SH-SY5Y (cell line): ENCODE measurements around the gene FBXO5.

Experiments used
- GATA2 ChIP-seq: IDR thresholded peaks from 2 replicates; pipeline ENCODE4 v1.6.1; 2011; ENCODE audit warnings: mild to moderate bottlenecking, low read depth, low read length
- GATA3 ChIP-seq: IDR thresholded peaks from 2 replicates; pipeline ENCODE4 v1.6.1; 2011; ENCODE audit warnings: low read depth, mild to moderate bottlenecking, low read length, moderate library complexity

Gene FBXO5

DNA sequence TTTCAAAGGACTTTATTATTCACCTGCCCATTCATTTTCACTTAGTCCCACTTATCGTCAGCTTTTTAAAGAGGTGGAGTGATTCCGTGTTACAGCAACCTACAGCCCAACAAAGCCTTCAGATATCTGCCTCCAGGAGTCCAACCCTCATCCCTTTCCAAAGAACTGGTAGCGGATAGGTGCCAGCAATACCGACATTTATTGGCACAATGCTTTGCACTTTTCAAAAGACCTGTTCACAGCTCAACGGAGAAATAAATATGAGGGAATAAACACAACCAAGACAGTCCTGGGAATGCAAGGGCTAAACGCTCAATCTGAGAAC lies 20.5 kb upstream of the FBXO5 start:
- TF ChIP-seq GATA2 (no peak), GATA3 (no peak)

DNA sequence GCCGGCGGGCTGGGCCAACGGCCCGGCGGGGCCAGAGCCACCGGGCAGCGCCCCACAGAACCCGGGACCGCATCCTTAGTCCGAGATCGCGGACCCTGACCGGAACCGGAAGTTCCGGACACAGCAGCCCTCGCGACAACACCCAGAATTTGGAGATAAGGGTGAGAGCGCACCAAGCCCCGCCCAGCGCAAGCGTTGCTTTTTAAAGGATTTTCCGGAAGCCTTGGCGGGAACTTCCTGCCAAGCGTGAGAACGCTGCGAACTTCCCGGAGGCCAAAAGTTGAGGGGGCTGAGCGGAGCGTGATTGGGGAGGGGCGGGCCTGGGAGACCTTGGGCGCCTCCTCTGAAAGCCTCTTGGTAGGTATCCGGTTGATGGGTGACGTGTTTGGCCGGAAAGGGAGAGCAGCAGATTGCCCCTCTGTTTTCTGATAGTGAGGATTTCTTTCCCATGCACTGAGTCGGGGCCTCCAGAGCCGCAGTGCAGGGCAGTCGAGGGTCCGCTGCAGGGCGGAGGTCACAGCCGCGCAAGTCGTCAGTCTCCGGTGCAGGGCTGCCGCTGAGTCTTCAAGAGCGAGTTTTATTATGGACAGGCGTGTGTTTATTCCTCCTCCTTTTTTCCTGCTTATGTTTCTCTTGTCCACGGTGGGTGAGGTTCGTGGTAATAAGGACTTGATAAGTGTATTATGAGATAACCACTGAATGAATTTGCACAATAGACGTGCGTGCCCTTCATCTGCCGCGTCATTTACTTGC lies 19.9 kb upstream of the FBXO5 start, which contains the start of gene MTRF1L:
Gene MTRF1L, minus strand, starts transcription at position 97 of the 753 bp plus-strand sequence. Its CDS starts 24 bp downstream, at position 73.
- TF ChIP-seq GATA2 (peak; percentile 84), GATA3 (no peak)

DNA sequence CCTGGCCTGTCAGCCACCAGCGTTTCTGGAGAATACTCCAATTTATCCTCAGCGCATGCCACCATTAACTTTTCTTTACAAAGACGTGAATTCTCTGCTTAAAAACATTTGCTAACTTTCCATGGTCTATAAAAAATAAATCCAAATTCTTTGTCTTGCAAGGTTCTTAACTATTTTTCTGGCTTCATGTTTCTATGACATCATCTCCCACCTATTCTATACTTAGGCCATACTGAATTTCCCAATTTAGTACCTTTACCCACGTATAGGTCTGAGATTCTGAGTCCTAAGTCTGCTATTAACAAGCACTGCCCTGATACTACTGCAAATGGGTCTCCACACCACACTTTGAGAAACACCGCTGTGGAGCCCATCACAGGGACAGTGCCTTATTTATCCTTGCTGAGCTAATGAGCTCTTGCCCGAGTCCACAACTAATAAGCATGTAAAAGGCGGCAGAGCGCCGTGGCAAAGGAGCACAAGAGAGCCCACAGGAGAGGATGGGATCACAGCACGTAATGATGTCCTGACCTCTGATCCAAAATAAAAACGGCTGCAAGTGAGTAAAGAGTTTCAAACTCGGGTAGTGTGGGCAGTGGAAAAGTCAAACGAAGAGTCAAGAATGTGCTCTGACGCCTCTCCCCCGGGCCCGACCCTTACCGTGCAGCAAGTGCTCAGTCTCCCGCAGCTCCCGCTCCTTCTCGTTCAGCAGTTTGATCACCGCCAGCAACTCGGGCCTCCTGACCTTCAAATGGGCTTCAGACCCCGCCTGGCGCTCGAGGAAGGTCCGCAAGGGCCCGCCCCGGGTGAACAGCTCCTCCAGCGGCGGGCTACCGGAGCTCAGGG lies 19.1 kb upstream of the FBXO5 start:
- no peak for TF ChIP-seq GATA2
- no peak for TF ChIP-seq GATA3

DNA sequence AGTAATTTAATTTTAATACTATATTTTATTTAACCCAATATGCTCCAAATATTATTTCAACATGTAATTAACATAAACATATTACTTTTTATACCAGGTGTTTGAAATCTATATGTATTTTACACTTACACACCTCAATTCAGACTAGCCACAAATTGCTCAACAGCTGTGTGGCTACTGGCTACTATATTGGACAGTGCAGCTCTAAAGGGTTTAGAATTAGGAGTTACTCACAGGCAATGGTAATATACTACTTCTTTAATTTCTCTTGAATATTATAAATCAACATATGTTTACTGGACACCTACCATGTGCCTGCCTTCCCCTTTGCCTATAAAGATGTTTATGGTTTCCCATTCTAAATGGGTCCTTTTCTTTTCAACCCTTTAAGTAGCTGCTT lies 17.4 kb upstream of the FBXO5 start:
- no peak for TF ChIP-seq GATA3
- no peak for TF ChIP-seq GATA2

- TF ChIP-seq GATA3: no peak
- TF ChIP-seq GATA2: no peak
These were observed 11.0 kb upstream of the FBXO5 start for GRCh38 chr6:152993847-152994246.

GRCh38 chr6:152993431-152993830 lies 10.6 kb upstream of the FBXO5 start:
- TF ChIP-seq GATA2 (no peak), GATA3 (no peak)

GRCh38 chr6:152986978-152987377 lies 4.1 kb upstream of the FBXO5 start:
- TF ChIP-seq GATA3: no peak
- TF ChIP-seq GATA2: no peak

DNA sequence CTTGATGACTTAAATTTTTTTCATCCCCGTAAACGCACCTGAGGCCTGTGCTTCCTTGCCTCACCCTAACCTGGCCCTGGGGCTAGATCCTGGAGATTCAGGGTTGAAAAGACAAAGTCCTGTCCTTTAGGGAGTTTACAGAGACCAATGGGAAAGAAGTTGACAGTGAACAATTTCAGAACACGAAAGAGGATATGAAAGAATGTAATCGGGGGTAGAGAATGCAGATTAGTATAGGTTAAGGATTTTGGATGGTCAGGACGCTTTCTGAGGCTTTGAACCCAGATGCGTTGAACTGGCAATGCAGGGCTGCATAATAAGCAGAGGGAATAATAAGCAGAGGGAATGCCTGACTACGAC lies 1.7 kb upstream of the FBXO5 start:
- TF ChIP-seq GATA2 (no peak), GATA3 (no peak)

- TF ChIP-seq GATA3 (no peak), GATA2 (no peak)
These were observed 1.0 kb upstream of the FBXO5 start for GRCh38 chr6:152983637-152984512.

- no peak for TF ChIP-seq GATA2
- no peak for TF ChIP-seq GATA3
These were observed 595 bp downstream of the FBXO5 start for GRCh38 chr6:152981989-152982903.

DNA sequence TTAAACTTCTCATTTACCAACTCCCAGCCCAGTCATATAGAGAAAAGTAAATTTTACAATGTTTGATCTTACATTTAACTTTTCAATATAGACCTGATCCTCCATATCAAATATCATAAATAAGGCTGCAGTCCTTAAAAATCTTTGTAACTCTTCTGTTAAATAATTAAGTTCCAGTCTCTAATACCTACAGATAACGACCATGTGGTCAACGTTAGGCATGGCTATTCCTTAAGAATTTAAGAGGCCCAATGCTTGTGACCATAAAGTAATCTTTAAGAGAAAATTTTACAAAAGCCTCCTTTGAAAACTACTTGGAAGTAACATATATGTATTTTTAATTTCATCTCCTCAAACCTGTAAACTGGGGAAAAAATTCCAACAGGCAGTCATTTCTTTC lies 1.6 kb downstream of the FBXO5 start:
- TF ChIP-seq GATA2: no peak
- TF ChIP-seq GATA3: no peak

DNA sequence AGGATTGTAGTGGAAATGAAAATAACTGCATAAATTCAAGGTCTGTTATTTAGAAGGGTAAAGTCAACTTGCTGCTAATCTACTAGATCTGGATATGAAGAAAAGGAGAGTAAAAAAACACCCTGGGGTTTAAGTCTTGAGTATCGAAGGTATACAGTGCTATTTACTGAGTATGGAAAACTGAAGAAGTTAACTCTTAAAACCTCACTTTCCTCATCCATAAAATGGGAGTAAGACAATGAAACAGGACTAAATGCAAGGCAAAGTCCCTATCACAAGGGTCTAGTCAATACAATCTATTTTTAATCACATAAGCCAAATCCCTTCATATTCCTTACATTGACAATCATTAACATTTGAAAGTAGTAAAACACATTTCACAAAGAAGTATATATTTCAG lies 2.2 kb downstream of the FBXO5 start:
- TF ChIP-seq GATA3 (no peak), GATA2 (no peak)

DNA sequence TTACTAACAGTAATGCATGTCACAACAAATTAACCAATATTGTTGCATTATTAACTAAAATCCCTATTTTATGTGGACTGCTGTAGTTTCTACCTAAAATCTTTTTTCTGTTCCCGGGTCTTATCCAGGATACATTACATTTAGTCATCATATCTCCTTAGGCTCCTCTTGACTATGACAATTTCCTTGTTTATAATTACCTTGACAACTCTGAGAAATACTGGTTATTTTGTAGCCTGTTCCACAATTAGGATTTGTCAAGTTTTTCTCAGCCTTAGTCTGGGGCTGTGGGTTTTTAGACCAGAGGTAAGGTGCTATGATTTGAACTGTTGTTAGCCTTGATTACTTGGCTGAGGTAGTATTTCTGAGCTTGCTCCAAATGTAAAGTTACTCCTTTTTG lies 3.7 kb downstream of the FBXO5 start:
- no peak for TF ChIP-seq GATA3
- TF ChIP-seq GATA2: no peak

- no peak for TF ChIP-seq GATA3
- TF ChIP-seq GATA2: no peak
These were observed 4.8 kb downstream of the FBXO5 start for GRCh38 chr6:152978058-152978457.
